HepG2 (cell line): ENCODE results near the gene RAD52. TPM values are rescaled to one million over a fixed set of nuclear protein-coding genes. Genes with fewer than 3 reads are reported as not detected.

Experiments
- ARNTL ChIP-seq: sonication (generic); formaldehyde crosslinking; IDR thresholded peaks from 2 replicates; pipeline ENCODE4 v1.4.0; 2020; ENCODE audit warnings: mild to moderate bottlenecking, missing genetic modification reagents
- HMG20A ChIP-seq: IDR thresholded peaks from 2 replicates; pipeline ENCODE4 v1.6.1; 2016; ENCODE audit warnings: borderline replicate concordance
- HNRNPLL ChIP-seq: fragments of 200-400 bp; formaldehyde crosslinking; IDR thresholded peaks from 2 replicates; pipeline ENCODE4 v1.6.1; 2017; ENCODE audit warnings: mild to moderate bottlenecking, low read depth, low read length; ENCODE audit not compliant: poor library complexity, severe bottlenecking
- KLF9 ChIP-seq: IDR thresholded peaks from 2 replicates; pipeline ENCODE4 v1.6.1; 2016; ENCODE audit warnings: low read depth
- MAF1 ChIP-seq: sonication (generic); formaldehyde crosslinking; IDR thresholded peaks from 2 replicates; pipeline ENCODE4 v1.5.0; 2020; ENCODE audit warnings: missing genetic modification reagents, borderline replicate concordance
- MED1 ChIP-seq: sonication (generic); formaldehyde crosslinking; IDR thresholded peaks from 2 replicates; pipeline ENCODE4 v1.4.0; 2020; ENCODE audit warnings: missing genetic modification reagents
- PRPF4 ChIP-seq: fragments of 200-400 bp; formaldehyde crosslinking; IDR thresholded peaks from 2 replicates; pipeline ENCODE4 v1.6.1; 2016; ENCODE audit warnings: low read length, low read depth; ENCODE audit not compliant: poor library complexity, severe bottlenecking
- SMAD3 ChIP-seq: sonication (generic); formaldehyde crosslinking; IDR thresholded peaks from 2 replicates; pipeline ENCODE4 v1.4.0; 2020; ENCODE audit warnings: missing genetic modification reagents
- SRY ChIP-seq: sonication (generic); formaldehyde crosslinking; IDR thresholded peaks from 2 replicates; pipeline ENCODE4 v1.8.0; 2022; ENCODE audit warnings: mild to moderate bottlenecking, missing genetic modification reagents
- YEATS2 ChIP-seq: sonication (generic); formaldehyde crosslinking; IDR thresholded peaks from 2 replicates; pipeline ENCODE4 v1.4.0; 2020; ENCODE audit warnings: missing genetic modification reagents, borderline replicate concordance
- ZNF878 ChIP-seq: sonication (generic); formaldehyde crosslinking; IDR thresholded peaks from 2 replicates; pipeline ENCODE4 v1.8.1; 2023; ENCODE audit warnings: mild to moderate bottlenecking, missing genetic modification reagents, moderate library complexity
- polyA plus RNA-seq, 8 experiments: library from polyadenylated mRNA; depleted of rRNA in 3 of 8; stranded (reverse) in 7 of 8; unstranded in 1 of 8; fragments of >200 nt; fragmentation: Illumina TruSeq in 4 of 8; extraction: Trizol in 4 of 8; gene quantifications; 2 replicates each; pipeline versions ENCODE4 v1.2.1 to v1.2.3, GENCODE V29; 2011 to 2016; ENCODE audit warnings: low read depth in 4 of 8, missing spikeins in 1 of 8, mixed read lengths in 1 of 8; ENCODE audit not compliant: insufficient read depth in 1 of 8
- total RNA-seq, 5 experiments: library from RNA; depleted of rRNA; stranded (reverse); fragments of >200 nt; fragmentation: Illumina TruSeq; extraction: Trizol; gene quantifications; 2 replicates each; pipeline ENCODE4 v1.2.3, GENCODE V29; 2016; ENCODE audit warnings: low read depth in 1 of 5
- TF ChIP-seq, protein P1 (sequence below): sonication (generic); formaldehyde crosslinking; IDR thresholded peaks from 2 replicates; pipeline ENCODE4 v1.4.0; 2020; ENCODE audit warnings: missing genetic modification reagents, mild to moderate bottlenecking, borderline replicate concordance
- TF ChIP-seq, protein P2 (sequence below): sonication (generic); formaldehyde crosslinking; IDR thresholded peaks from 2 replicates; pipeline ENCODE4 v1.4.0; 2020; ENCODE audit warnings: missing genetic modification reagents
- TF ChIP-seq, protein P3 (sequence below): sonication (generic); formaldehyde crosslinking; IDR thresholded peaks from 2 replicates; pipeline ENCODE4 v1.8.1; 2022; ENCODE audit warnings: mild to moderate bottlenecking, missing genetic modification reagents
- TF ChIP-seq, protein P4 (sequence below): sonication (generic); formaldehyde crosslinking; IDR thresholded peaks from 2 replicates; pipeline ENCODE4 v1.4.0; 2020; ENCODE audit warnings: missing genetic modification reagents, mild to moderate bottlenecking, borderline replicate concordance
- TF ChIP-seq, protein P5 (sequence below): IDR thresholded peaks from 2 replicates; pipeline ENCODE4 v1.6.1; 2016; ENCODE audit warnings: missing compliant biosample characterization, missing genetic modification reagents, borderline replicate concordance
- TF ChIP-seq, protein P6 (sequence below): sonication (generic); formaldehyde crosslinking; IDR thresholded peaks from 2 replicates; pipeline ENCODE4 v1.4.0; 2020; ENCODE audit warnings: missing genetic modification reagents, low read depth, mild to moderate bottlenecking, borderline replicate concordance
- TF ChIP-seq, protein P7 (sequence below): sonication (generic); formaldehyde crosslinking; IDR thresholded peaks from 2 replicates; pipeline ENCODE4 v1.8.1; 2023; ENCODE audit warnings: missing genetic modification reagents, inconsistent platforms, borderline replicate concordance

RAD52 gene
- total and polyA plus RNA-seq, 2 of the 13 experiments (the other 11 are each of a cell fraction or from before 2014, with no cell fraction given): 14.3 to 19.9 TPM

DNA sequence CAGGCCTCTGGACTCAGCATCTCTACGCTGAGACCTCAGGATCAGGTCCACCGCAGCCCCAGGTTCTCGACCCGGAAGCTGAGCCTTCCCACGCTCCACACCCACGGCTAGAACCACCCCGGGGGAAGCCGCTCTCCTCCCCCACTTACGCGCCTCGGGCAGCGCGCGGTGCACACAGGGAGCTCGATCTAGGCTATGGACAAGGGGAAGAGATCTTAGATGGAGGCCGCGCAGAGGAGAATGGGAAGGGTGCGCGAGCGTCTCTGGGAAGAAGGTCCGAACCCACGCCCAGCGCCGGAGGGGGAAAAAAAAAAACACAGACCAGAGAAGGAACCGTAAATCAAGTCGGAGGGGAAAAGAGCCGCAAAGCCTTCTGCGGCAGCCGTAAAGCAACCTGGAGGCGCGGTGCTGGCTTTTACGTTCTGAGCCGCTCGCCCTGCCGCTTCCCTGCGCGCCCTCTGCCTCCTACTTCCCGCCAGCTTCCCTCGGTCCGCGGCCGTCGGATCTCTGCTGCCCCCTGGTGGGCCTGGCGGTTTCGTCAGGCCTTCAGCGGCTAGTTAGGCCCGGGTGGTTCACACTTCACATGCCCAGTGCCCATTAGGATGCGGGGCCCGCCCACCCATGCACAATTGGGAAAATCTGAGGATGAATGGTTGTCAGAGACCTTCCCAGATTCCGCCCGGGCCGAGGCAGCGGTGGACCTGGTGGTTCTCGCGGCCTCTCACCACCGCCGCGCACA lies at the start of gene RAD52 (continued):
- peak; percentile 76; the same call in 1 of the 2 replicates for TF ChIP-seq ZNF878 (CRISPR knock-in tag)
- TF ChIP-seq, protein P1, sequence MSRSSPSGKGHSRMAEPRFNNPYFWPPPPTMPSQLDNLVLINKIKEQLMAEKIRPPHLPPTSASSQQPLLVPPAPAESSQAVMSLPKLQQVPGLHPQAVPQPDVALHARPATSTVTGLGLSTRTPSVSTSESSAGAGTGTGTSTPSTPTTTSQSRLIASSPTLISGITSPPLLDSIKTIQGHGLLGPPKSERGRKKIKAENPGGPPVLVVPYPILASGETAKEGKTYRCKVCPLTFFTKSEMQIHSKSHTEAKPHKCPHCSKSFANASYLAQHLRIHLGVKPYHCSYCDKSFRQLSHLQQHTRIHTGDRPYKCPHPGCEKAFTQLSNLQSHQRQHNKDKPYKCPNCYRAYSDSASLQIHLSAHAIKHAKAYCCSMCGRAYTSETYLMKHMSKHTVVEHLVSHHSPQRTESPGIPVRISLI: peak; percentile 100
- TF ChIP-seq KLF9 (CRISPR knock-in tag): peak; percentile 75; the same call in 1 of the 2 replicates
- TF ChIP-seq, protein P2, sequence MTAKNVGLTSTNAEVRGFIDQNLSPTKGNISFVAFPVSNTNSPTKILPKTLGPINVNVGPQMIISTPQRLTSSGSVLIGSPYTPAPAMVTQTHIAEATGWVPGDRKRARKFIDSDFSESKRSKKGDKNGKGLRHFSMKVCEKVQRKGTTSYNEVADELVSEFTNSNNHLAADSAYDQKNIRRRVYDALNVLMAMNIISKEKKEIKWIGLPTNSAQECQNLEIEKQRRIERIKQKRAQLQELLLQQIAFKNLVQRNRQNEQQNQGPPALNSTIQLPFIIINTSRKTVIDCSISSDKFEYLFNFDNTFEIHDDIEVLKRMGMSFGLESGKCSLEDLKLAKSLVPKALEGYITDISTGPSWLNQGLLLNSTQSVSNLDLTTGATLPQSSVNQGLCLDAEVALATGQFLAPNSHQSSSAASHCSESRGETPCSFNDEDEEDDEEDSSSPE (CRISPR knock-in tag): peak; percentile 96
- TF ChIP-seq HMG20A (CRISPR knock-in tag): peak; percentile 31; the same call in 1 of the 2 replicates
- TF ChIP-seq, protein P3, sequence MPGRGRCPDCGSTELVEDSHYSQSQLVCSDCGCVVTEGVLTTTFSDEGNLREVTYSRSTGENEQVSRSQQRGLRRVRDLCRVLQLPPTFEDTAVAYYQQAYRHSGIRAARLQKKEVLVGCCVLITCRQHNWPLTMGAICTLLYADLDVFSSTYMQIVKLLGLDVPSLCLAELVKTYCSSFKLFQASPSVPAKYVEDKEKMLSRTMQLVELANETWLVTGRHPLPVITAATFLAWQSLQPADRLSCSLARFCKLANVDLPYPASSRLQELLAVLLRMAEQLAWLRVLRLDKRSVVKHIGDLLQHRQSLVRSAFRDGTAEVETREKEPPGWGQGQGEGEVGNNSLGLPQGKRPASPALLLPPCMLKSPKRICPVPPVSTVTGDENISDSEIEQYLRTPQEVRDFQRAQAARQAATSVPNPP: no peak
- TF ChIP-seq, protein P4, sequence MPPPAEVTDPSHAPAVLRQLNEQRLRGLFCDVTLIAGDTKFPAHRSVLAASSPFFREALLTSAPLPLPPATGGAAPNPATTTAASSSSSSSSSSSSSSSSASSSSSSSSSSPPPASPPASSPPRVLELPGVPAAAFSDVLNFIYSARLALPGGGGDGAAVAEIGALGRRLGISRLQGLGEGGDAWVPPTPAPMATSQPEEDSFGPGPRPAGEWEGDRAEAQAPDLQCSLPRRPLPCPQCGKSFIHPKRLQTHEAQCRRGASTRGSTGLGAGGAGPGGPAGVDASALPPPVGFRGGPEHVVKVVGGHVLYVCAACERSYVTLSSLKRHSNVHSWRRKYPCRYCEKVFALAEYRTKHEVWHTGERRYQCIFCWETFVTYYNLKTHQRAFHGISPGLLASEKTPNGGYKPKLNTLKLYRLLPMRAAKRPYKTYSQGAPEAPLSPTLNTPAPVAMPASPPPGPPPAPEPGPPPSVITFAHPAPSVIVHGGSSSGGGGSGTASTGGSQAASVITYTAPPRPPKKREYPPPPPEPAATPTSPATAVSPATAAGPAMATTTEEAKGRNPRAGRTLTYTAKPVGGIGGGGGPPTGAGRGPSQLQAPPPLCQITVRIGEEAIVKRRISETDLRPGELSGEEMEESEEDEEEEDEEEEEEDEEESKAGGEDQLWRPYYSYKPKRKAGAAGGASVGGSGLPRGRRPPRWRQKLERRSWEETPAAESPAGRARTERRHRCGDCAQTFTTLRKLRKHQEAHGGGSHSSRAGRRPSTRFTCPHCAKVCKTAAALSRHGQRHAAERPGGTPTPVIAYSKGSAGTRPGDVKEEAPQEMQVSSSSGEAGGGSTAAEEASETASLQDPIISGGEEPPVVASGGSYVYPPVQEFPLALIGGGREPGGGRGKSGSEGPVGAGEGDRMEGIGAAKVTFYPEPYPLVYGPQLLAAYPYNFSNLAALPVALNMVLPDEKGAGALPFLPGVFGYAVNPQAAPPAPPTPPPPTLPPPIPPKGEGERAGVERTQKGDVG: no peak; the same call in 1 of the 2 replicates
- TF ChIP-seq HNRNPLL: peak; percentile 89
- no peak for TF ChIP-seq PRPF4
- TF ChIP-seq, protein P5, sequence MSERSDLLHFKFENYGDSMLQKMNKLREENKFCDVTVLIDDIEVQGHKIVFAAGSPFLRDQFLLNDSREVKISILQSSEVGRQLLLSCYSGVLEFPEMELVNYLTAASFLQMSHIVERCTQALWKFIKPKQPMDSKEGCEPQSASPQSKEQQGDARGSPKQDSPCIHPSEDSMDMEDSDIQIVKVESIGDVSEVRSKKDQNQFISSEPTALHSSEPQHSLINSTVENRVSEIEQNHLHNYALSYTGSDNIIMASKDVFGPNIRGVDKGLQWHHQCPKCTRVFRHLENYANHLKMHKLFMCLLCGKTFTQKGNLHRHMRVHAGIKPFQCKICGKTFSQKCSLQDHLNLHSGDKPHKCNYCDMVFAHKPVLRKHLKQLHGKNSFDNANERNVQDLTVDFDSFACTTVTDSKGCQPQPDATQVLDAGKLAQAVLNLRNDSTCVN (CRISPR knock-in tag): 0 out of 2 replicates have a peak, but pooled peaks have one; percentile 12
- TF ChIP-seq MAF1 (CRISPR knock-in tag): no peak
- no peak for TF ChIP-seq ARNTL
- TF ChIP-seq YEATS2: peak; percentile 89
- TF ChIP-seq, protein P6, sequence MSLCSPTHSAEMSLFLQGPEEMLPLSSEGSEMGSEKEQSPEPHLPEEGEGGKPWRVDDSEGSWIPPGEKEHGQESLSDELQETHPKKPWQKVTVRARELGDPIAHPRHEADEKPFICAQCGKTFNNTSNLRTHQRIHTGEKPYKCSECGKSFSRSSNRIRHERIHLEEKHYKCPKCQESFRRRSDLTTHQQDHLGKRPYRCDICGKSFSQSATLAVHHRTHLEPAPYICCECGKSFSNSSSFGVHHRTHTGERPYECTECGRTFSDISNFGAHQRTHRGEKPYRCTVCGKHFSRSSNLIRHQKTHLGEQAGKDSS (CRISPR knock-in tag): peak; percentile 89
- TF ChIP-seq MED1: peak; percentile 78
- TF ChIP-seq SMAD3: peak; percentile 87
- no peak for TF ChIP-seq SRY (CRISPR knock-in tag)
- TF ChIP-seq, protein P7, sequence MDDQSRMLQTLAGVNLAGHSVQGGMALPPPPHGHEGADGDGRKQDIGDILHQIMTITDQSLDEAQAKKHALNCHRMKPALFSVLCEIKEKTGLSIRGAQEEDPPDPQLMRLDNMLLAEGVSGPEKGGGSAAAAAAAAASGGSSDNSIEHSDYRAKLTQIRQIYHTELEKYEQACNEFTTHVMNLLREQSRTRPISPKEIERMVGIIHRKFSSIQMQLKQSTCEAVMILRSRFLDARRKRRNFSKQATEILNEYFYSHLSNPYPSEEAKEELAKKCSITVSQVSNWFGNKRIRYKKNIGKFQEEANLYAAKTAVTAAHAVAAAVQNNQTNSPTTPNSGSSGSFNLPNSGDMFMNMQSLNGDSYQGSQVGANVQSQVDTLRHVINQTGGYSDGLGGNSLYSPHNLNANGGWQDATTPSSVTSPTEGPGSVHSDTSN: no peak
